HL-60/S4 treated with phorbol 12-myristate 13-acetate at 8.2 ng/mL for 4 days and 3 days (cell line): ENCODE results near the gene RC3H2.

Source experiments
- in situ Hi-C: fragments of 300-500 bp; cut with MboI; formaldehyde crosslinking; loops from 2 replicates; pipeline ENCODE4 v1.15.0; 2022; ENCODE audit warnings: low sequenced_read_pairs

RC3H2 gene

DNA sequence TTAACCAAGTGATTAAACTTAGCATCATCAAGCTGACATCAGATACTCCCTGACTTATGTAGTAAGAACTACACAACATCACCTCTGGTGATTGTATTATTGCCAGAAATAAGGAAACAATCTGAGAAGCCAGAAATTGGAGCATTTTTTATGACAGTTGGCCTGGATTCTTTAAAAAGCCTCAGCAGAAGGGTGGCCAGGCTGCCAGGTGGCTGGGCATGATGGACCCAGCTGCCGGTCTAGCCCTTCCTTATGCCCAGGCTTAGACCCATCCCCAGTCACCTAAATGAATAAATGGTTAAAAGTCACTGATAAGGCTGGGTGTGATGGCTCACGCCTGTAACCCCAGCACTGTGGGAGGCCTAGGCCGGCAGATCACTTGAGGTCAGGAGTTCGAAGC, 92.4 kb downstream of the RC3H2 start:
- in situ Hi-C loops, result loop anchor here (25.0 kb wide), 2 partner anchors 350 to 700 kb away; no protein-coding TSS in a partner anchor

DNA sequence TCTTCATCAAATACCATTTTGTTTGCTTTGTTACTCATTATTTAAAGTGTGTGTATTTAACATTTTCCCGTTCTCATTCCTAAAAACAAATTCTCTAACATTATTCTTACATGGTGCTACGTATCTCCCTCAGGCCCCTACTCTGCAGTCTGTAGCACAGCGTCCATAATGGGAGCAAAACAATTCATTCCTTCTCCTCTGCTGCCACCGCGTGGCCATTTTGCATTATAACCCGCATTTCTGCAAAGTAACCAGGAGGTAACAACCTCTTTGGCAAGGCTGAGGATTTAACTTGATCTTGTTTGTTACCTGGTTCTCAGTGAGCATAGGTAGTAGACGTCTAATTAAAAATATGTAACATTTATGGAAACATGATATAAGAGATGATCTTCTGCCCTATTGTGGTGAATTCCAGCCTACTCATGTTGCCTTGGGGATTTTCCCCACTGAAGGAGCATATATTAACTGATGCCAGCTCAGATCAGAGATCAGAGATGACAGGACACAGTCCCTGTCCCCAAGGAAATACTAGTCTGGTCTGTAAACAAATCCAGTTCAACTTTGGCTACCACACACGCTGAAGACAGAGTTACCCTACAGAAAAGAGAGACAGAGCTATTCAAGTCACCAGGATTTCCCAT, 94.7 kb downstream of the RC3H2 start:
- in situ Hi-C loops, result loop anchor here (25.0 kb wide), 2 partner anchors 348 to 698 kb away; no protein-coding TSS in a partner anchor

DNA sequence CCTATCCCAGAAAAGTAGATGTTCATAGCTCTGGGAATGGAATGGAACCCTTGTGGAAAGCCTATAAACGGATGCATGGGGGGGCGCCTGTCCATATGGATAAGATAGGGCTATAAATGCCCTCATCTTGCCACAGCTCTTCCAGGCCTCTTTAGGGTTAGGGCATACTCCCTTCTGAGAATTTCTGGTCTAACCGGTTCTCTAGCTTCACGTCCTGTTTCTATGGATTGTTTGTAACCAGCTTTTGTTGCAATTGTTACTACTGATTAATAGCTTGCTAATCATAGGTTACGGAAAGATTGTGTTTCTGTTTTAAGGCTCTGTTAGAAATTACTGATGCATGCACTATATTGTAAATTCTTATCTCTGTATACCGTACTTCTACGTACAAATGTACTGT, 95.9 kb downstream of the RC3H2 start:
- in situ Hi-C loops, result loop anchor here (25.0 kb wide), 2 partner anchors 347 to 697 kb away; no protein-coding TSS in a partner anchor

DNA sequence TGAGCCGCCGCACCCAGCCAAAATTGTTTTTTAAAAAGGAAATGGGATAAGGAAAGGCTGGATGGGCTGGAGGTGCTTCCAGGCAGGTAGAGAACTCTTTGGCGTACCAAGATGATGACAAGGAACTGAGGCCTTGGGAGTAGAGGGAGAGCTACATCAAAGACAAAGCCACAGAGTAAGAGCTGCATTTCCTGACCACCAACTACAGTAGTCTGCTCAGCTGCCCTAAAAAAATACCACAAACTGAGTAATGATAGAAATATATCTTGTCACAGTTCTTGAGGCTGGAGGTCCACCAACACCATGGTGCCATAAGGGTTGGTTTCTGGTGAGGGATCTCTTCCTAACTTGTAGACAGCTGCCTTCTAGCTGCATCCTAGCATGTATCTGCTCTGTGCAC, 97.0 kb downstream of the RC3H2 start:
- in situ Hi-C loops, result loop anchor here (25.0 kb wide), 2 partner anchors 346 to 696 kb away; no protein-coding TSS in a partner anchor

DNA sequence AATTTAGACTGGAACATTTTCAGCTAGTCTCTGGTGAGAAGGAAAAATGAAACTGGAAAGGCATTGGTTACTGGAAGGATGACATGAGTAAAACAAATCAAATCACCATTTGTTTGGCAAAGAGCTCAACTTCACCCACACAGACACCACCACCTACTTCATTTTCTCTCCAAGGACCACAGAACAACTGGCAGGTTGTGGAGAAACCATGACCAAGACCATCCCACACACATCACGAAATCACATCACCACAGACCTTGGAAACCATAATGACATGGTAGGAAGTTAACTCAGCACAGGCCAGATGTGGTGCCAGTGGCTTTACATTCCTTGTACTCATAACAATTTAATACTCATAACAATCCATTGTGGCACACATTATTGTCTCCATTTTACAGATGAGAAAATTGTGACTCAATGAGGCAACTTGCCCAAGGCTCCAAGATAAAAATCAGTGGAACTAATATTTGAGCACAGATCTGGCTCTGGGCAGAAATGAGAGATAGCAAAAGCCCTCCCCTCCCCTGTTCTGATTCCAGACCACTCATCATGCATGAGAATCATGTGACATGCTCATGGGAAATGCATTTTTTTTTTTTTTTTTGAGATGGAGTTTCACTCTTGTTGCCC, 97.8 kb downstream of the RC3H2 start:
- in situ Hi-C loops, result loop anchor here (25.0 kb wide), 2 partner anchors 345 to 695 kb away; no protein-coding TSS in a partner anchor

DNA sequence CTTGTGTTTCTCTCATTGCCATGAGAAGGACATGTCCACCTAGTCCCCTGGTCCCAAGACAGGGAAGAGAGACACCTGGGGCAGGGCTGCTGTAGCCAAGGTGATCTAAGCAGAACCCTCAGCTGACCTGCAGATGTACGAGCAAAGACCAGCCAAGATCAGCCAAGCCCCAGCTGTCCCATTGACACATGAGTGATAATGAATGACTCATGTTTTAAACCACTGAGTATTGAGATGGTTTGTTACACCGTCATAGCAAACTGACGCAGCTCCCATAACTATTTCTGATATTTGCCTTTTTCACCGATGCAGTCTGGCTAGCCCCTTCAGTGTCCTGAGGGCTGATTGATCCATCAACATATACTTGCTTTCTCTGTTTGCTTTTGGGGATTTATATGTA, 98.5 kb downstream of the RC3H2 start:
- in situ Hi-C loops, result loop anchor here (25.0 kb wide), 2 partner anchors 344 to 694 kb away; no protein-coding TSS in a partner anchor

DNA sequence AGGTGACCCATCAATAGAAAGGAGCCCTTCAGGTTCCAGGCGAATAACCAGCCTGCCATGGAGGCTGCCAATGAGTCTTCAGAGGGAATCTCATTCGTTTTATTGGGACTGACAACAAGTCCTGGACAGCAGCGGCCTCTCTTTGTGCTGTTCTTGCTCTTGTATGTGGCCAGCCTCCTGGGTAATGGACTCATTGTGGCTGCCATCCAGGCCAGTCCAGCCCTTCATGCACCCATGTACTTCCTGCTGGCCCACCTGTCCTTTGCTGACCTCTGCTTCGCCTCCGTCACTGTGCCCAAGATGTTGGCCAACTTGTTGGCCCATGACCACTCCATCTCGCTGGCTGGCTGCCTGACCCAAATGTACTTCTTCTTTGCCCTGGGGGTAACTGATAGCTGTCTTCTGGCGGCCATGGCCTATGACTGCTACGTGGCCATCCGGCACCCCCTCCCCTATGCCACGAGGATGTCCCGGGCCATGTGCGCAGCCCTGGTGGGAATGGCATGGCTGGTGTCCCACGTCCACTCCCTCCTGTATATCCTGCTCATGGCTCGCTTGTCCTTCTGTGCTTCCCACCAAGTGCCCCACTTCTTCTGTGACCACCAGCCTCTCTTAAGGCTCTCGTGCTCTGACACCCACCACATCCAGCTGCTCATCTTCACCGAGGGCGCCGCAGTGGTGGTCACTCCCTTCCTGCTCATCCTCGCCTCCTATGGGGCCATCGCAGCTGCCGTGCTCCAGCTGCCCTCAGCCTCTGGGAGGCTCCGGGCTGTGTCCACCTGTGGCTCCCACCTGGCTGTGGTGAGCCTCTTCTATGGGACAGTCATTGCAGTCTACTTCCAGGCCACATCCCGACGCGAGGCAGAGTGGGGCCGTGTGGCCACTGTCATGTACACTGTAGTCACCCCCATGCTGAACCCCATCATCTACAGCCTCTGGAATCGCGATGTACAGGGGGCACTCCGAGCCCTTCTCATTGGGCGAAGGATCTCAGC, 104.8 kb downstream of the RC3H2 start, which contains the start of gene OR1K1:
Gene OR1K1, plus strand, starts transcription at position 58 of the 995 bp plus-strand sequence. Its CDS starts 0 bp downstream, at position 58.
- in situ Hi-C loops, result loop anchor here (25.0 kb wide), 2 partner anchors 338 to 688 kb away; no protein-coding TSS in a partner anchor

DNA sequence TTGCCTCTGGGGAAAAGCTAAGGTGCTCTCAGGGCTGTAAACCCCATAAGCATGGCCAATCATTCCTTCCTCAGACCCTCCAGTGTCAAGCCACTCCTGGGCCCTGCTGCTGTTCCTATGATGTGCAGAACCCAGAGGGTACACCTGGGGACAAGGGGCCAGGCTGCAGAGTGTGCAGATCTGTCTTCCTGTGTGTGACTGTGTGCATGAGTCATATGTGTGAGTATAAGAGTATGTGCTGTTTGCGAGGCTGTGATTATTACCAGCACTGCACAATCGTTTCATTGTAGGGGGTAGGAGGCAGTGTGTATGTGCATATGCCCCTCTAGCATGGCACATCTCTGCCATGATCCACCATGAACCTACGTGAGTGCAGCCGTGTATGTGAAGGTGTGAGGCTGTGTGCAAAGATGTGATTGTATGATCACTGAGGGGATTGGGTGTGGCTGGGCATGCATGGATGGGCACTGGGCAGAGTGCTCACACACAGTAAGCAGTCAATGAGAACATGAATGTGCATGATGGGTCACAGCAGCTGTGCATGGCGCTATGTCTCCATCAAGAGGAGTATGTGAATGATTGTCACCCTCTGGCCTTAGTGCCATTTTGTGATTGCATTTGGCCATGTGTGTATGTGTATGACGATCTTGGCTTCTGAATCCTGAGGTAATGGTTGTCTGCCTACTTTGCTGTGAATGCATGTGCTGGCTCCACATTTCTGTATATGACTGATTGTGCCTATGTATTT, 107.7 kb downstream of the RC3H2 start:
- in situ Hi-C loops, result no loop called here
